ENCODE measurements around the gene STON2. TPM values are rescaled to one million over a fixed set of nuclear protein-coding genes. Genes with fewer than 3 reads are reported as not detected.

The STON2 gene
- total and polyA plus RNA-seq, 8 donors, result 0.76 to 4.6 (median 1.8) TPM

DNA sequence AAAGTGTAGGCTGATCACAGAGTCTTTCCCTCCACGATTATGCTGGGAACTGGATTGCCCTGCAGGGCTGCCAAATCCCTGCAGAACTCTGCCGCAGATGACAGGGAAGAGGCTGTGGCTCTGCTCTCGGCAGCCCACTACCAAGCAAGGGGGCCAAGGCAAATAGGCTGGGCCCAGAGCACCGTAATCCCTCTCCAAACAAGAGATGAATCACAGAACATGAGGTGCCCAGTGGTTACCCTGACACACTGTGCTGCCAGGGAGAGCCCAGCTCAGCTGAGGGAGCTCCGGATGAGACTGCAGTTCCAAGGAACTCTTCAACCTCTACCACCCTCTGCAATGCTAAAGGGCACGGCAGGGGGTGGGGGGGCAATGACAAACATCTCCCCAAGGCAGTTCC lies 33.9 kb downstream of the STON2 start:
- no peak overlapping the region for H3K4me3 ChIP-seq
- DNase-seq, result no peak
- WGBS, 2 donors, result 50 to 61% methylated on average over 6 of the region's 6 CpGs
- H3K27ac ChIP-seq, result no peak overlapping the region
- TF ChIP-seq, protein P1, sequence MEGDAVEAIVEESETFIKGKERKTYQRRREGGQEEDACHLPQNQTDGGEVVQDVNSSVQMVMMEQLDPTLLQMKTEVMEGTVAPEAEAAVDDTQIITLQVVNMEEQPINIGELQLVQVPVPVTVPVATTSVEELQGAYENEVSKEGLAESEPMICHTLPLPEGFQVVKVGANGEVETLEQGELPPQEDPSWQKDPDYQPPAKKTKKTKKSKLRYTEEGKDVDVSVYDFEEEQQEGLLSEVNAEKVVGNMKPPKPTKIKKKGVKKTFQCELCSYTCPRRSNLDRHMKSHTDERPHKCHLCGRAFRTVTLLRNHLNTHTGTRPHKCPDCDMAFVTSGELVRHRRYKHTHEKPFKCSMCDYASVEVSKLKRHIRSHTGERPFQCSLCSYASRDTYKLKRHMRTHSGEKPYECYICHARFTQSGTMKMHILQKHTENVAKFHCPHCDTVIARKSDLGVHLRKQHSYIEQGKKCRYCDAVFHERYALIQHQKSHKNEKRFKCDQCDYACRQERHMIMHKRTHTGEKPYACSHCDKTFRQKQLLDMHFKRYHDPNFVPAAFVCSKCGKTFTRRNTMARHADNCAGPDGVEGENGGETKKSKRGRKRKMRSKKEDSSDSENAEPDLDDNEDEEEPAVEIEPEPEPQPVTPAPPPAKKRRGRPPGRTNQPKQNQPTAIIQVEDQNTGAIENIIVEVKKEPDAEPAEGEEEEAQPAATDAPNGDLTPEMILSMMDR (IDR thresholded peaks at IDR 0.05), result no peak
- no peak for FAIRE-seq
- intact Hi-C loops (cut with DNase I), result no loop called here
- H3K4me1 ChIP-seq, result no peaks in the 10 kb centered on the region
- H3K36me3 ChIP-seq, result no peaks in the 10 kb centered on the region
- no peaks in the 10 kb centered on the region for H3K27me3 ChIP-seq
- no peaks in the 10 kb centered on the region for H3K9me3 ChIP-seq
- ATAC-seq, result peak in 1 of 4 donors; percentile 41

DNA sequence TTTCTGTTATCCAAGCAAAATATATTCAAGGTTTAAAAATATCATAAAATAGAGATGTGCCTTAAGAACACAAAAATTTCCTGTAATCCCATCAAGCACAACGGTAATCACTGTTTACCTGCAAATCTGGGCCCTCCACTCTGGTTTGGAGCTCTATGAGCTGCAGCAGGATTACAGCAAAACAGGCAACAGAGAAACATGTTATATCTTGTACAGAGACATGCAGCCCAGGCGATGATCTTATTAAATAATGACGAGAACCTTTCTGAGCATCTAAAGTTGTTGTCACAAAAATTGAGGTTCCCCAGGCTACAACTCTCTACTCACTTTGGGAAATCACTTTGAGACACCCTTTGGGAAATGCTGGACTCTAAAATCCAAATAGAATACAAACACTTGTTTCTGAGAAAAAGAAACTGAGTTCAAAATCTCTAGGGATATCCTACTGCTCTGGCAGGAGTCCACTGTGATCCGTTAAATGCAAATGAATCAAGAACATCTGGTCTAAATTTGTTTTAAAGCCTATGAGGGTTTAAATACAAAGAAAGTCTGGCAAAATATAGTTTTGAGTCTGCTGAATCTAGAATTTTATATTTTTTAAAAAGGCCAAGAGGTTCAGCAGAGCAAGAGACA lies 36.3 kb downstream of the STON2 start:
- TF ChIP-seq, protein P1 (IDR thresholded peaks at IDR 0.05), result no peak
- Histone ChIP-seq H3K4me3 (no peak overlapping the region), H3K36me3 (no peaks in the 10 kb centered on the region), H3K4me1 (no peaks in the 10 kb centered on the region), H3K9me3 (no peaks in the 10 kb centered on the region), H3K27ac (no peak overlapping the region), H3K27me3 (no peaks in the 10 kb centered on the region)
- ATAC-seq, result no peak
- FAIRE-seq, result no peak
- intact Hi-C loops (cut with DNase I), result no loop called here
- no peak for DNase-seq
- WGBS, 2 donors, result 71 to 75% methylated on average over 4 of the region's 4 CpGs

DNA sequence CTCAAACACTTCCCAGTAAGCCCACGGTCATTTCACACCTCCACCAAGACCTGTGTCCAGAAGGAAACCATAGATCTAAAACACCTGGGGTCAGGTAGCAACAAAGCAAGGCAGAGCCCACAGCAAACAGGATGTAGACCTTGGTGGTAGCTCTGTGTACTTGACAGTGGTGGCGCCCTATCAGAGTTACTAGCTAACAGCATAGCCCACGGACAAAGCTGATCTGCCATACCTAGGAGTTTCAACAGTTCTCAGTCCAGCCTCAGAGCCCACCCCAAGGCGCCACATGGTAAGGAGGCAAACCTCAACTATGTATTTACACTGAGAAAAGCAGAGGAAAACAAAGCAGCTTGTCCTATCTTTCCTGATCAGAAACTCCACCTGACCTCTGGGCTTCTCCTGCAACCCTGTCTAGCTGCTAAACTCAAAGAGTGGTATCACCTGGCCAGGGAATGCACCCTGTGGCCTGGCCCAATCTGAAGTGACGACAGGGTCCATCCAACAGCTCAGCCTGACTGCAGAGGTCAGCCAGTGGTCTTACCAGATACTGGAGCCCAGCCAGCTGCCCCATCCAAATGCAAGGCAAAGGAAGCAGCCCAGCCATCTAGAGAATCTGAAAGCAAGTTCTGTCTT lies 46.3 kb downstream of the STON2 start:
- ATAC-seq (no peak), DNase-seq (no peak), FAIRE-seq (no peak)
- Histone ChIP-seq H3K4me1 (no peaks in the 10 kb centered on the region), H3K27me3 (no peaks in the 10 kb centered on the region), H3K36me3 (no peaks in the 10 kb centered on the region), H3K4me3 (no peak overlapping the region), H3K9me3 (no peaks in the 10 kb centered on the region), H3K27ac (no peak overlapping the region)
- WGBS, 2 donors, result 85% methylated on average over 5 of the region's 5 CpGs
- intact Hi-C loops (cut with DNase I), result no loop called here
- TF ChIP-seq, protein P1 (IDR thresholded peaks at IDR 0.05), result no peak

DNA sequence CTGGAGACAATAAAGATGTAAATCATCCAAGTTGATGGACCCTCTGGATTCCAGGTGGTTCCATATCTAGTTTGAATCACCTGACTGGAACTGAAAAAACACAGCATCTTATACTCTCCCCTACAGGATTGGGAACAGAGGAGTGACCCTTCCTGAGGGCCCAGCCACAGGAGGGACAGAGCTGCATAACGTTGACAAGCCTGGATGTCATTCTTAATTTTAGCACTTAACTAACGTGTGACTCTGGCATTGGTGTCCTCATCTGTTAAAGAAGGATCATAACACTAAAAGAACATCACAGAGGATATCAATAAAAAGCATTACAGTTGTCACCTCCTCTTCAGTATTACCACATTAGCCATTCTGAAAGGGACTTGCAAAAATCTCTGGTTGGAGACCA lies 47.7 kb downstream of the STON2 start:
- no peaks in the 10 kb centered on the region for H3K36me3 ChIP-seq
- FAIRE-seq (no peak), ATAC-seq (no peak), DNase-seq (no peak)
- intact Hi-C loops (cut with DNase I), result no loop called here
- TF ChIP-seq, protein P1 (IDR thresholded peaks at IDR 0.05), result no peak
- H3K27ac ChIP-seq, result no peak overlapping the region
- H3K9me3 ChIP-seq, result no peaks in the 10 kb centered on the region
- H3K27me3 ChIP-seq, result no peaks in the 10 kb centered on the region
- 56 to 79% methylated on average over 2 of the region's 2 CpGs for WGBS, 2 donors
- no peak overlapping the region for H3K4me3 ChIP-seq
- H3K4me1 ChIP-seq, result no peaks in the 10 kb centered on the region

DNA sequence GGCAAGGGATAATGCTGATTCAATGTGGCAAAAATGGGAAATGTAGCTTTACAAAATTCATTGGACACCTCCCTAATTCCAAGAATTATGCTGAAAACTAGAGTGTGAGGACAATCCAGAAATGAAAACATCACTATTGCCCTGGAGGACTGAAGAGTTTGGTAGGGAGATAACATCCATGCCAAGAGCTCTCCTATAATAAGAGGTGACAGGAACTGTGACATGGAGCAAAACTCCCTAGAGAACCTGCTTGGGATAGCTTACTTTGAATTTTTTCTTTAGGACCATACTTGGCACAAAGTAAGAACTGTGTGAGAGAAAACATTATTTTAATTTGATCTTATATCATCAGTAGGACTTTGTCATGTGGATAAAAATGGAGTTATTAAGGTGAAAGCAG lies 48.9 kb downstream of the STON2 start:
- Histone ChIP-seq H3K4me3 (no peak overlapping the region), H3K27me3 (no peaks in the 10 kb centered on the region), H3K4me1 (no peaks in the 10 kb centered on the region), H3K36me3 (no peaks in the 10 kb centered on the region), H3K27ac (no peak overlapping the region), H3K9me3 (no peaks in the 10 kb centered on the region)
- intact Hi-C loops (cut with DNase I), result no loop called here
- no peak for ATAC-seq
- DNase-seq, result no peak
- TF ChIP-seq, protein P1 (IDR thresholded peaks at IDR 0.05), result no peak
- no peak for FAIRE-seq
